SK-N-SH (cell line): ENCODE measurements around the gene METTL21A. TPM values are rescaled to one million over a fixed set of nuclear protein-coding genes. Genes with fewer than 3 reads are reported as not detected.
A peak's percentile ranks its signal among the peaks of the same experiment; 100 is the strongest.

Source experiments
- CTCF ChIA-PET: fragments of 300-600, 350-600 bp; formaldehyde crosslinking; extraction: SDS; loops from one replicate; lab custom pipeline; 2021; lab: Yijun Ruan, JAX
- POLR2A ChIA-PET: fragments of 350-600 bp; sonication (Branson Sonifier 250); formaldehyde crosslinking; extraction: SDS; loops from one replicate; lab custom pipeline; 2020; ENCODE audit warnings: antibody characterized with exemption, inconsistent platforms; lab: Yijun Ruan, JAX
- DNase-seq: peaks from one replicate; pipeline ENCODE4 v3.0.0; 2012
- H2AFZ ChIP-seq: fragments of 200-600 bp; sonication (generic); 2 replicates; pipeline ENCODE4 v1.8.1; 2016; ENCODE audit warnings: antibody characterized with exemption, mild to moderate bottlenecking, low read depth
- H3F3A ChIP-seq: fragments of 200-600 bp; sonication (generic); replicated peaks from 2 replicates; pipeline ENCODE3; 2016; ENCODE audit warnings: antibody characterized with exemption, mild to moderate bottlenecking; ENCODE audit not compliant: insufficient read depth
- H3K27ac ChIP-seq, 2 experiments: fragments of 200-500 bp in 1 of 2; fragments of 200-600 bp in 1 of 2; sonication (Bioruptor generic) in 1 of 2; sonication (generic), shearing (Covaris generic) in 1 of 2; 2 replicates each; pipeline versions ENCODE4 v1.5.1 to v1.6.1; 2014 to 2016; ENCODE audit warnings: low read depth in 2 of 2, inconsistent platforms in 1 of 2, low read length in 1 of 2, mild to moderate bottlenecking in 1 of 2, mixed read lengths in 1 of 2
- H3K27me3 ChIP-seq: fragments of 200-600 bp; sonication (generic), shearing (Covaris generic); 2 replicates; pipeline ENCODE4 v1.6.1; 2016; ENCODE audit warnings: mixed run types; ENCODE audit not compliant: insufficient read depth
- H3K36me3 ChIP-seq, 2 experiments: fragments of 200-500 bp in 1 of 2; fragments of 200-600 bp in 1 of 2; sonication (Bioruptor generic) in 1 of 2; sonication (generic) in 1 of 2; replicated peaks in 1 of 2; 2 replicates each; pipeline versions ENCODE3 to v1.5.1; 2014 to 2016; ENCODE audit warnings: low read length in 1 of 2, mild to moderate bottlenecking in 1 of 2; ENCODE audit not compliant: insufficient read depth in 2 of 2, control insufficient read depth in 1 of 2
- H3K4me1 ChIP-seq, 2 experiments: fragments of 200-500 bp in 1 of 2; fragments of 200-600 bp in 1 of 2; sonication (Bioruptor generic) in 1 of 2; sonication (generic), shearing (Covaris generic) in 1 of 2; 2 replicates each; pipeline versions ENCODE4 v1.5.1 to v1.6.1; 2014 to 2016; ENCODE audit warnings: low read depth in 1 of 2, low read length in 1 of 2, mixed run types in 1 of 2; ENCODE audit not compliant: insufficient read depth in 2 of 2, control insufficient read depth in 1 of 2
- H3K4me2 ChIP-seq: fragments of 200-600 bp; sonication (generic), shearing (Covaris generic); 2 replicates; pipeline ENCODE4 v1.6.1; 2017; ENCODE audit warnings: mixed run types
- H3K4me3 ChIP-seq, 2 experiments: fragments of 200-500 bp in 1 of 2; fragments of 200-600 bp in 1 of 2; sonication (Bioruptor generic) in 1 of 2; sonication (generic), shearing (Covaris generic) in 1 of 2; 2 replicates each; pipeline versions ENCODE4 v1.5.1 to v1.8.1; 2014 to 2016; ENCODE audit warnings: low read depth in 2 of 2, inconsistent platforms in 1 of 2, low read length in 1 of 2, mild to moderate bottlenecking in 1 of 2, mixed read lengths in 1 of 2, moderate library complexity in 1 of 2
- H3K79me2 ChIP-seq: fragments of 200-600 bp; sonication (generic); 2 replicates; pipeline ENCODE4 v1.8.1; 2017; ENCODE audit warnings: mild to moderate bottlenecking; ENCODE audit not compliant: insufficient read depth
- H3K9ac ChIP-seq: fragments of 200-600 bp; sonication (generic); 2 replicates; pipeline ENCODE4 v1.6.1; 2017; ENCODE audit warnings: mixed run types
- H3K9me2 ChIP-seq: fragments of 200-600 bp; sonication (generic); 2 replicates; pipeline ENCODE4 v1.6.1; 2017; ENCODE audit warnings: mixed run types
- H3K9me3 ChIP-seq: fragments of 200-600 bp; sonication (generic); 2 replicates; pipeline ENCODE4 v1.6.1; 2017; ENCODE audit warnings: mixed run types, mild to moderate bottlenecking, moderate library complexity
- H4K20me1 ChIP-seq: fragments of 200-600 bp; sonication (generic); 2 replicates; pipeline ENCODE4 v1.6.1; 2017; ENCODE audit warnings: mild to moderate bottlenecking, mixed run types; ENCODE audit not compliant: insufficient read depth
- EP300 ChIP-seq, 2 experiments: IDR thresholded peaks; 2 replicates each; pipeline versions ENCODE4 v1.4.0 to v1.6.1; 2012; ENCODE audit warnings: borderline replicate concordance in 1 of 2, low read depth in 1 of 2, low read length in 1 of 2
- EZH2phosphoT487 ChIP-seq: fragments of 200-600 bp; sonication (generic); IDR thresholded peaks from 2 replicates; pipeline ENCODE4 v1.6.1; 2017; ENCODE audit warnings: low read depth, mixed run types, mild to moderate bottlenecking, antibody characterized with exemption, moderate library complexity, borderline replicate concordance
- FOSL2 ChIP-seq: IDR thresholded peaks from 2 replicates; pipeline ENCODE4 v1.4.0; 2012; ENCODE audit warnings: low read depth, mild to moderate bottlenecking, moderate library complexity, borderline replicate concordance
- JUND ChIP-seq: IDR thresholded peaks from 2 replicates; pipeline ENCODE4 v1.4.0; 2012
- MXI1 ChIP-seq: IDR thresholded peaks from 2 replicates; pipeline ENCODE4 v1.6.1; 2012; ENCODE audit warnings: mild to moderate bottlenecking, low read depth, low read length, improper control_type of control experiment
- POLR2AphosphoS5 ChIP-seq: IDR thresholded peaks from 2 replicates; pipeline ENCODE4 v1.6.1; 2012; ENCODE audit warnings: low read depth, low read length
- RAD21 ChIP-seq: IDR thresholded peaks from 2 replicates; pipeline ENCODE4 v1.6.1; 2012; ENCODE audit warnings: mild to moderate bottlenecking, low read length
- RXRA ChIP-seq: IDR thresholded peaks from 2 replicates; pipeline ENCODE4 v1.4.0; 2012; ENCODE audit warnings: low read depth, mild to moderate bottlenecking, borderline replicate concordance
- SIN3A ChIP-seq: IDR thresholded peaks from 2 replicates; pipeline ENCODE4 v1.6.1; 2012; ENCODE audit warnings: low read depth, mild to moderate bottlenecking, low read length, moderate library complexity, borderline replicate concordance
- TAF1 ChIP-seq: IDR thresholded peaks from 2 replicates; pipeline ENCODE4 v1.6.1; 2012; ENCODE audit warnings: low read depth, mild to moderate bottlenecking, low read length, moderate library complexity, borderline replicate concordance
- TCF12 ChIP-seq: IDR thresholded peaks from 2 replicates; pipeline ENCODE4 v1.4.0; 2012
- YY1 ChIP-seq: IDR thresholded peaks from 2 replicates; pipeline ENCODE4 v1.4.0; 2012; ENCODE audit warnings: low read depth, mild to moderate bottlenecking
- WGBS: methylation state at CpG from one replicate; pipeline ENCODE4 v1.1.6; 2017; ENCODE audit warnings: low lambda C conversion rate; 5-methylcytosine and 5-hydroxymethylcytosine counted together
- polyA plus RNA-seq, 3 experiments: library from polyadenylated mRNA; depleted of rRNA; stranded (reverse); fragments of >200 nt; gene quantifications; 2 replicates each; pipeline ENCODE4 v1.2.3, GENCODE V29; 2012
- TF ChIP-seq, protein P1 (sequence below): IDR thresholded peaks from 2 replicates; pipeline ENCODE4 v1.6.1; 2012; ENCODE audit warnings: mild to moderate bottlenecking, low read depth, low read length, moderate library complexity
- TF ChIP-seq, protein P2 (sequence below): fragments of 150-350 bp; IDR thresholded peaks from 2 replicates; pipeline ENCODE4 v1.6.1; 2016; ENCODE audit warnings: mild to moderate bottlenecking, low read depth, low read length
- TF ChIP-seq, protein P3 (sequence below): IDR thresholded peaks from 2 replicates; pipeline ENCODE4 v1.4.0; 2012; ENCODE audit warnings: low read depth, borderline replicate concordance
- TF ChIP-seq, protein P4 (sequence below): IDR thresholded peaks from 2 replicates; pipeline ENCODE4 v1.4.0; 2012; ENCODE audit warnings: low read depth
- TF ChIP-seq, protein P5 (sequence below): IDR thresholded peaks from 2 replicates; pipeline ENCODE4; 2012
- TF ChIP-seq, protein P6 (sequence below): fragments of 150-350 bp; IDR thresholded peaks from 2 replicates; pipeline ENCODE4 v1.6.1; 2017; ENCODE audit warnings: antibody characterized with exemption, low read length, low read depth, borderline replicate concordance

The METTL21A gene
- polyA plus RNA-seq, 1 of the 3 experiments (the other 2 are of a cell fraction) = 19.4 TPM

- TF ChIP-seq, protein P1, sequence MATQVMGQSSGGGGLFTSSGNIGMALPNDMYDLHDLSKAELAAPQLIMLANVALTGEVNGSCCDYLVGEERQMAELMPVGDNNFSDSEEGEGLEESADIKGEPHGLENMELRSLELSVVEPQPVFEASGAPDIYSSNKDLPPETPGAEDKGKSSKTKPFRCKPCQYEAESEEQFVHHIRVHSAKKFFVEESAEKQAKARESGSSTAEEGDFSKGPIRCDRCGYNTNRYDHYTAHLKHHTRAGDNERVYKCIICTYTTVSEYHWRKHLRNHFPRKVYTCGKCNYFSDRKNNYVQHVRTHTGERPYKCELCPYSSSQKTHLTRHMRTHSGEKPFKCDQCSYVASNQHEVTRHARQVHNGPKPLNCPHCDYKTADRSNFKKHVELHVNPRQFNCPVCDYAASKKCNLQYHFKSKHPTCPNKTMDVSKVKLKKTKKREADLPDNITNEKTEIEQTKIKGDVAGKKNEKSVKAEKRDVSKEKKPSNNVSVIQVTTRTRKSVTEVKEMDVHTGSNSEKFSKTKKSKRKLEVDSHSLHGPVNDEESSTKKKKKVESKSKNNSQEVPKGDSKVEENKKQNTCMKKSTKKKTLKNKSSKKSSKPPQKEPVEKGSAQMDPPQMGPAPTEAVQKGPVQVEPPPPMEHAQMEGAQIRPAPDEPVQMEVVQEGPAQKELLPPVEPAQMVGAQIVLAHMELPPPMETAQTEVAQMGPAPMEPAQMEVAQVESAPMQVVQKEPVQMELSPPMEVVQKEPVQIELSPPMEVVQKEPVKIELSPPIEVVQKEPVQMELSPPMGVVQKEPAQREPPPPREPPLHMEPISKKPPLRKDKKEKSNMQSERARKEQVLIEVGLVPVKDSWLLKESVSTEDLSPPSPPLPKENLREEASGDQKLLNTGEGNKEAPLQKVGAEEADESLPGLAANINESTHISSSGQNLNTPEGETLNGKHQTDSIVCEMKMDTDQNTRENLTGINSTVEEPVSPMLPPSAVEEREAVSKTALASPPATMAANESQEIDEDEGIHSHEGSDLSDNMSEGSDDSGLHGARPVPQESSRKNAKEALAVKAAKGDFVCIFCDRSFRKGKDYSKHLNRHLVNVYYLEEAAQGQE = no peak
- TF ChIP-seq, protein P2, sequence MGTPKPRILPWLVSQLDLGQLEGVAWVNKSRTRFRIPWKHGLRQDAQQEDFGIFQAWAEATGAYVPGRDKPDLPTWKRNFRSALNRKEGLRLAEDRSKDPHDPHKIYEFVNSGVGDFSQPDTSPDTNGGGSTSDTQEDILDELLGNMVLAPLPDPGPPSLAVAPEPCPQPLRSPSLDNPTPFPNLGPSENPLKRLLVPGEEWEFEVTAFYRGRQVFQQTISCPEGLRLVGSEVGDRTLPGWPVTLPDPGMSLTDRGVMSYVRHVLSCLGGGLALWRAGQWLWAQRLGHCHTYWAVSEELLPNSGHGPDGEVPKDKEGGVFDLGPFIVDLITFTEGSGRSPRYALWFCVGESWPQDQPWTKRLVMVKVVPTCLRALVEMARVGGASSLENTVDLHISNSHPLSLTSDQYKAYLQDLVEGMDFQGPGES = no peak
- TF ChIP-seq, protein P3, sequence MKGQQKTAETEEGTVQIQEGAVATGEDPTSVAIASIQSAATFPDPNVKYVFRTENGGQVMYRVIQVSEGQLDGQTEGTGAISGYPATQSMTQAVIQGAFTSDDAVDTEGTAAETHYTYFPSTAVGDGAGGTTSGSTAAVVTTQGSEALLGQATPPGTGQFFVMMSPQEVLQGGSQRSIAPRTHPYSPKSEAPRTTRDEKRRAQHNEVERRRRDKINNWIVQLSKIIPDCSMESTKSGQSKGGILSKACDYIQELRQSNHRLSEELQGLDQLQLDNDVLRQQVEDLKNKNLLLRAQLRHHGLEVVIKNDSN = no peak
- TF ChIP-seq MXI1 (no peak), EP300 (IDR thresholded peaks at IDR 0.05; ENCODE audit: borderline replicate concordance in 1 of 2, low read depth in 1 of 2, low read length in 1 of 2) (no peak), TCF12 (no peak), RAD21 (no peak), EZH2phosphoT487 (no peak)
These were observed 5.4 kb downstream of the METTL21A start (continued) for GRCh38 chr2:207619764-207620203.

GRCh38 chr2:207617011-207617671 lies 8.1 kb downstream of the METTL21A start:
- no peaks in the 10 kb centered on the region for H3K9me2 ChIP-seq
- no peak for DNase-seq
- H3K4me1 ChIP-seq = peaks cover 5 to 21% of the 10 kb centered on the region in 2 experiments; a peak in 3 of 4 replicates
- TF ChIP-seq FOSL2 (0 out of 2 replicates have a peak, but pooled peaks have one; percentile 15), SIN3A (no peak), TAF1 (0 out of 2 replicates have a peak, but pooled peaks have one; percentile 12), TCF12 (peak; percentile 51), JUND (peak; percentile 59; the same call in 1 of the 2 replicates), YY1 (no peak), RXRA (0 out of 2 replicates have a peak, but pooled peaks have one; percentile 47), POLR2AphosphoS5 (no peak), MXI1 (no peak)
- TF ChIP-seq, protein P4, sequence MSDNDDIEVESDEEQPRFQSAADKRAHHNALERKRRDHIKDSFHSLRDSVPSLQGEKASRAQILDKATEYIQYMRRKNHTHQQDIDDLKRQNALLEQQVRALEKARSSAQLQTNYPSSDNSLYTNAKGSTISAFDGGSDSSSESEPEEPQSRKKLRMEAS = peak; percentile 62
- TF ChIP-seq, protein P5, sequence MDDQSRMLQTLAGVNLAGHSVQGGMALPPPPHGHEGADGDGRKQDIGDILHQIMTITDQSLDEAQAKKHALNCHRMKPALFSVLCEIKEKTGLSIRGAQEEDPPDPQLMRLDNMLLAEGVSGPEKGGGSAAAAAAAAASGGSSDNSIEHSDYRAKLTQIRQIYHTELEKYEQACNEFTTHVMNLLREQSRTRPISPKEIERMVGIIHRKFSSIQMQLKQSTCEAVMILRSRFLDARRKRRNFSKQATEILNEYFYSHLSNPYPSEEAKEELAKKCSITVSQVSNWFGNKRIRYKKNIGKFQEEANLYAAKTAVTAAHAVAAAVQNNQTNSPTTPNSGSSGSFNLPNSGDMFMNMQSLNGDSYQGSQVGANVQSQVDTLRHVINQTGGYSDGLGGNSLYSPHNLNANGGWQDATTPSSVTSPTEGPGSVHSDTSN = peak; percentile 10; the same call in 1 of the 2 replicates
- TF ChIP-seq, protein P6, sequence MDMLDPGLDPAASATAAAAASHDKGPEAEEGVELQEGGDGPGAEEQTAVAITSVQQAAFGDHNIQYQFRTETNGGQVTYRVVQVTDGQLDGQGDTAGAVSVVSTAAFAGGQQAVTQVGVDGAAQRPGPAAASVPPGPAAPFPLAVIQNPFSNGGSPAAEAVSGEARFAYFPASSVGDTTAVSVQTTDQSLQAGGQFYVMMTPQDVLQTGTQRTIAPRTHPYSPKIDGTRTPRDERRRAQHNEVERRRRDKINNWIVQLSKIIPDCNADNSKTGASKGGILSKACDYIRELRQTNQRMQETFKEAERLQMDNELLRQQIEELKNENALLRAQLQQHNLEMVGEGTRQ = no peak
- no peak overlapping the region; a peak in 1 of 4 replicates for H3K4me3 ChIP-seq
- H3K9ac ChIP-seq = peak overlapping the region; percentile 69
- H3K79me2 ChIP-seq = peaks cover 20% of the 10 kb centered on the region; the same call in 1 of the 2 replicates
- CTCF ChIA-PET = interaction anchor here (3.6 kb wide), 1 partner anchor 9 kb away, joined by 10 read pairs; the partner anchor contains the start of gene METTL21A
- 46% methylated on average over 6 of the region's 6 CpGs for WGBS
- H3K27me3 ChIP-seq = no peaks in the 10 kb centered on the region
- H3K9me3 ChIP-seq = no peaks in the 10 kb centered on the region
- peaks cover 20 to 33% of the 10 kb centered on the region in 2 experiments for H3K36me3 ChIP-seq
- peak overlapping the region; percentile 35 for H3K4me2 ChIP-seq
- no peaks in the 10 kb centered on the region for H4K20me1 ChIP-seq
- H3F3A ChIP-seq = peaks cover 13% of the 10 kb centered on the region
- POLR2A ChIA-PET = no interaction called here
- H3K27ac ChIP-seq = peak overlapping the region; percentile 59 to 94; a peak in 3 of 4 replicates
- peak overlapping the region; percentile 49; the same call in 1 of the 2 replicates for H2AFZ ChIP-seq
